HG03039 (cell line): ENCODE data around the gene ZGPAT.
"Not testable (repeated sequence)": the region's sequence is repeated elsewhere in the genome, so short reads cannot be mapped to it uniquely, and the experiment has no call there.

ENCODE experiments used
- ATAC-seq: cut with Tn5 transposase; IDR thresholded peaks from one replicate; pipeline ENCODE4 v1.9.1; 2021; ENCODE audit warnings: mild to moderate bottlenecking, moderate library complexity; ENCODE audit not compliant: unreplicated experiment

Gene ZGPAT, protein sequence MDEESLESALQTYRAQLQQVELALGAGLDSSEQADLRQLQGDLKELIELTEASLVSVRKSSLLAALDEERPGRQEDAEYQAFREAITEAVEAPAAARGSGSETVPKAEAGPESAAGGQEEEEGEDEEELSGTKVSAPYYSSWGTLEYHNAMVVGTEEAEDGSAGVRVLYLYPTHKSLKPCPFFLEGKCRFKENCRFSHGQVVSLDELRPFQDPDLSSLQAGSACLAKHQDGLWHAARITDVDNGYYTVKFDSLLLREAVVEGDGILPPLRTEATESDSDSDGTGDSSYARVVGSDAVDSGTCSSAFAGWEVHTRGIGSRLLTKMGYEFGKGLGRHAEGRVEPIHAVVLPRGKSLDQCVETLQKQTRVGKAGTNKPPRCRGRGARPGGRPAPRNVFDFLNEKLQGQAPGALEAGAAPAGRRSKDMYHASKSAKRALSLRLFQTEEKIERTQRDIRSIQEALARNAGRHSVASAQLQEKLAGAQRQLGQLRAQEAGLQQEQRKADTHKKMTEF

DNA sequence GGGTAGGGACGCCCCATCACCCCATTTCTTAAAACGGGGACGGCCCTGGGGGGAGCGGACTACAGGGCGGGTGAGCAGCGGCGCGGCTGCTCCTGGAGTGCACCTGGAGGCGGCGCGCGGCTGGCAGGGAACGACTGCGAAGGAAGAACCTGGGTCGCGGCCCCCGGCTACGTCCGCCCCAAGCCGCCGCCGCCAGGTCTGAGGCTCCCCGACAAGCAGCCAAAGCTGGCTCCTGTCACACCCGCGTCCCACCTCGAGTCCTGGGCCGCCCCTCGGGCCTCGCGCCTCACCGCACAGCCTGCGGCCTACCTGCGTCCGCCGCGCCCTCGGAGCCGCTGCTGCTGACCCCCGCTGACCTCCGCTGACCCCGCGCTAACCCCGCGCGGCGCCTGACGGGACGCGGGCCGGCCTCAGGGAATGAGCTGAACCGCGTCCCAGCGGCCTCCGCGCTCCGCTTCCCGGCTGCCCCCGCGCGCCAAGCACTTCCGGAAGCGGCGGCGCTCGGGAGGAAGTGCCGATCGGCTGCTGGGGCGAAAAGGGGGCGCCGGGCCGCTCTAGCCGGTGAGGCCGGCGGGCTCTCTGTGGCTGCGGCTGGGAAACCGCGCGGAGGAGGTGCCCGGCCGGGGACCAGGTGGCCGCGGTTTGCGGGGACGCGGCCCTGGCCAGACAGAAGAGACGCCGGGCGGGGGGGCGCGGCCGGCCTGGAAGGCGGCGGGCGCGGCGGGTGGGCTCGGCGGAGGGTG is at the start of gene ZGPAT, which contains the start of gene ARFRP1:
Gene ZGPAT, plus strand, starts transcription at position 482 of the 743 bp plus-strand sequence. CDS start 542 bp downstream, outside the sequence.
Gene ARFRP1, minus strand, starts transcription at position 419 of the 743 bp plus-strand sequence. CDS start 885 bp downstream, outside the sequence.
- peak; percentile 61 for ATAC-seq

DNA sequence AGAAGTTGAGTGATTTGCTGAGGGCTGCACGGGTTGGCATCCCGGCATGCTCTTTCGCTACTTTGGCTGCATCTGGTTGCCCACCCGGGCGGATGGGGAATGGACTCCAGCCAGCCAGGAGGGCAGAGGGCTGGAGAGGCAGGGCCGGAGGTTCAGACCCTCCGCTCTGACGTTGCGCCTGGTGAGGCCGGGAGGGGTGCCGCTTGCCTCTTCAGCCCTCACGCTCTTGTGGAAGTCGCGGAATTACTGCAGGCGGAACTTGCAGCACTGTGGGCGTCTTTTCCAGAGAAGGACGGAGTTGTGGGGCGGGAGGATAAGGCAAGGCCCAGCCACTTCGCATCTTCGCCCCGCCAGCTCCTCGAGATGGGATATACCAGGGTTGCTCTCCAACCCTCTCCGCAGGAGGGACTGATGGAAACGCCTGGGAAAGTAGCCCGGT is 49.1 kb upstream of the ZGPAT start:
- ATAC-seq = no peak

DNA sequence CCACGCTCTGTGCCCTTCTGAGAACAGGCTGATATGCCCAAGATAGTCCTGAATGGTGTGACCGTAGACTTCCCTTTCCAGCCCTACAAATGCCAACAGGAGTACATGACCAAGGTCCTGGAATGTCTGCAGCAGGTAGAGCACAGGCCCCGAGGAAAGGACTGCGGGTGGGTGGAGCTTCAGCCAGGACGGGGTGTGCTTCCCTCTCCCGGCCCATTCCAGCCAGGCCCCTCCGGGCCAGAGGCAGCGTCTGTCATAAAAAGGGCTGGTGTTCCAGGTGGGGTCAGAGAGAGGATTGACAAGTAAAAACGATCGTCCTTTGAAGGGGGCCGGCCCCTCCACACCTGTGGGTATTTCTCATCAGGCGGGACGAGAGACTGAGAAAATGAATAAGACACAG is 48.5 kb upstream of the ZGPAT start:
- no peak for ATAC-seq

DNA sequence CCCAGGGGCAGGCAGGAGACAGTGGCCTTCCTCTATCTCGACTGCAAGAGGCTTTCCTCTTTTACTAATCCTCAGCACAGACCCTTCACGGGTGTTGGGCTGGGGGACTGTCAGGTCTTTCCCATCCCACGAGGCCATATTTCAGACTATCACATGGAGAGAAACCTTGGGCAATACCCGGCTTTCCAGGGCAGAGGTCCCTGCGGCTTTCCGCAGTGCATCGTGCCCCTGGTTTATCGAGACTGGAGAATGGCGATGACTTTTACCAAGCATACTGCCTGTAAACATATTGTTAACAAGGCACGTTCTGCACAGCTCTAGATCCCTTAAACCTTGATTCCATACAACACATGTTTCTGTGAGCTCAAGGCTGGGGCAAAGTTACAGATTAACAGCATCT is 47.7 kb upstream of the ZGPAT start:
- ATAC-seq = not testable (repeated sequence)

DNA sequence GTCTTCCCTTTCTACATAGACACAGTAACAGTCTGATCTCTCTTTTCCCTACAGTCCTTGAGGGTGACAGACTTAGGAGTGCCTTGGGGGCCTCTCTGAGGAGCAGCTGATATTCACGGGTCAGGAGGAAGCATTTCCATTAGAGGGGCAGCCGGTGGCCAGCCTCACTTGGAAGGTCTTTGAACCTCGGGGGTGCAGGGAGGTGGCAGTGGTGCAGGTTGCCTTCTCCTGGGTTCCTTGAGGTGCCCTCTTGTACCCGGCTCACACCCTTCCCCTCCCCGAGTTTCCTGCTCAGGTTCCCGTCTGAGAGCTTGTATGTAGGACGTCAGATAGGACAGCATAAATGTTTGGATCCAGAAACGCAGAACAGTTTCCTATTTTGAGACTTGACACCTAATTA is 47.2 kb upstream of the ZGPAT start:
- ATAC-seq = no peak

DNA sequence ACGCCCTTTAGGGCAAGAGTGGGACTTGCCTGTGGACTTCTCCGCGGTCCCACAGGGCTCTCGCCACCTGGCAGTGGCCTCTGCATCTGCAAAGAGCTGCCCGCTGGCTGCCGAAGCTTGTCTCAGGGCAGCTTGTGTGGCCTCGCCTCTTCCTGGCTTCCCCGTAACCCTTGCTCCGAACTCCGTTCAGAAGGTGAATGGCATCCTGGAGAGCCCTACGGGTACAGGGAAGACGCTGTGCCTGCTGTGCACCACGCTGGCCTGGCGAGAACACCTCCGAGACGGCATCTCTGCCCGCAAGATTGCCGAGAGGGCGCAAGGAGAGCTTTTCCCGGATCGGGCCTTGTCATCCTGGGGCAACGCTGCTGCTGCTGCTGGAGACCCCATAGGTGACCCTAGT is 46.7 kb upstream of the ZGPAT start:
- ATAC-seq = no peak

DNA sequence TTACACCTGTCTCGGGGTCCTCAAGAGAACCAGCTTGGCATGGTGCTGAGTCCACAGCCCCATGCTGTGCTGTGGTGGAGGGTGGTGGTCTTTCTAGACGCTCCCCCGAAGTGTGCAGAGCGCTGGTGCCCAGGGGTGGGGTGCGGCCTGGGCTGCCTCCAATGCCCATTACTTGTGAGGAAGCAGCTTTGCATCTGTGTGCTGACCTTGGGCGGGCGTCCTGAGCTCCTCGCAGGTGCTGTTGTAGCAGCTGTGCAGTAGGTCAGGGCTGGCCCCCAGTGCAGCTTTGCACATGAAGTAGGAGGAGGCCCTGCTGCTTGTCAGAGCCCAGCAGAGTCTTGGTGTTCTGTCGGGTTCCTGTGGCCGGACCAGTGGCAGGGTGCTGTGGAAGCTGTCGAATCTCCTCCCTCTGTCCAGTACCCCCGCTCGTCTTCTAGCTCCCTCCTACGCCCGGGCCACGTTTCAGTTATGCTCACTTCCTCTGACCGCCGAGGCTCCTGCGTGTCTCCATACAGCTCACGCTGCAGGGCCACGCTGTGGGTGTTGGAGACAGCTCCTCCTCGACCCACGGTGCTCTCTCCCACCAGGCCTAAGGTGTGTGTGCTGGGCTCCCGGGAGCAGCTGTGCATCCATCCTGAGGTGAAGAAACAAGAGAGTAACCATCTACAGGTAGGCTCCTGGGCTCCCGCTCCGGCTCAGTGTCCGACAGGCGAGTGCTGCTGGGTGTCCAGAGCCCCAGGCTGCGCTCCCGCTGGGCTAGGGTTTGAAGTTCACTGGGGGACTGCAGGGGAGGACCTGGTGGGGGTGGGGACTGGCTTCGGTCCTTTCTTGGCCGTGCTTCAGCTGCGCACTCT is 45.7 kb upstream of the ZGPAT start:
- no peak for ATAC-seq

DNA sequence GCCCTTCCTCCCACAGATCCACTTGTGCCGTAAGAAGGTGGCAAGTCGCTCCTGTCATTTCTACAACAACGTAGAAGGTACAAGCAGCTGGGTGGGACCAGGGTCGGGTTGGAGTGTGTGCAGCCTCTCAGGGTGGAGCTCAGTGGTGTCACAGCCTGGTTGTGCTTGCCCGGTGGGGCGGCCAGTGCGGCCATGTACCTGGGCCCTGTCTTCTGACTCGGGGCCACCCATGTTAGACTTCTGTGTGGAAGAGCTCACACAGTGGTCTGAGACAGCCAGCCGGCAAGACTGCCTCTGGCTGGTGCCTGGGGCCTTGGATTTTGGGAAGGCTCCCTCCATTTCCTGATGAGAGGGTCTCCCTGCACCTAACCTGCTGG is 45.0 kb upstream of the ZGPAT start:
- no peak for ATAC-seq

DNA sequence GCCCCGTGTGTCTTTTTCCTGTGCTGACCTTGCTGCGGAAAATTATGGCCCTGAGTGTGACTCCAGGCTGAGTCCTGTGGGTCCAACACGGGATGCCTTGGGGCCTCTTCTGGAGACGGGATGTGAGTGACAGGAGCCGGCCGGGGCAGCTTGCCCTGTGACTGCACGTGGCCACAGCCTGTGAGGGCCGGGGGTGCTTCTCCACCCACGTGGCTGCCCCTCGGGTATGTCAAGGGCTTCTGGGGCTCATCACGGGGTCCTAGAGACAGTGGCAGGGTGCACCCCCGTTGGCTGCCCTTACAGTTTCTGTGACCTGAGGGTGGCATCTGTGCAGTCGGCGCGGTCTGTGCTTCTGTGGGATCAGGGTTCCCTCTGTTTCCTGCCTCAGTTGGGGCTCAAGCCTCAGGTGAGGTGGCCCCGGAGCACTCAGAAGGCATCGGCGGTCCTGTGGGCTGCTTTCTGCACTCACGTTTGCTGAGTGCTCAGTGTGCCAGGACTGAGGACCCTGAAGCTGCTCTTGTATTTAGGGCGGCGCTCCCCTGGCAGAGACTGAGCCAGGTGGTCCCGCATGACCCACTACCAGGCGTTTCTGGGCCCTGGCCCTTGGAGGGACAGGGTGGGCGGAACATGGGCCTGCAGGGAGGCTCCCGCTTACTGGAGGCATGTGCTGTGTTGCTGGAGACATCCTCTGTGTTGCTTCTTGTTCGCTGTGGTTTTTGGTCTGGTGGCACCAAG is 44.3 kb upstream of the ZGPAT start:
- no peak for ATAC-seq

DNA sequence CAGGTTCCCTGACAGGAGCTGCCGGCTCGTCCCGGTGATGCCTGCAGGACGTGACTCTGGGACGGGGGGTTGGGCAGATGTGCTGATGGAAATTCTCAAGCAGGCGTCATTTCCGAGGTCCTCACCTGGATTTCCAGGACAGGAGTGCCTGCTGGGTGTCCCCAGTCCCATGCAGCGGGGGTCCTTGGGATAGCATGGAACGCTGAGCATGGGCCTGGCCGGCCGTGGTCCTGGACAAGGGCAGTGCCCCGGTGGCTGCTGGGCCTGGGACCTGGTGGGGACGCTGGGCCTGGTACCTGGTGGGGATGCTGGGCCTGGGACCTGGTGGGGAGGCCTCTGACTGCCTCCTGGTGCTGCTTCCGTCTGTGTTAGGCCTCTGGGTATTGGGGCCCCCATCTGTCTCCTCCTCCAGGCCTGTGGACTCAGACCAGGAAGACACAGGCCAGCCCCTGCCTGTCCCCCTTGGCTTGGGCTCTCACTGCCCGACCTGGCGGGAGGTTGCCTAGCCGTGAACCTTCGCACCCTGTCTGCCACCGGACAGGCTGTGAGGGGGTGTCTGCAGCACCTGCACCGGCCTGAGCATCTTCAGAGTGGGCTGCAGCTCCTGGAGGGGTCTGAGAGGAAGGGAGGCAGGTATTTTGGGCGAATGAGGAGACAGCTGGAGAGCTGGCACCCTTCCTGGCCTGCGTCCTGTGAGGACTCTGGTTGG is 43.5 kb upstream of the ZGPAT start:
- no peak for ATAC-seq

DNA sequence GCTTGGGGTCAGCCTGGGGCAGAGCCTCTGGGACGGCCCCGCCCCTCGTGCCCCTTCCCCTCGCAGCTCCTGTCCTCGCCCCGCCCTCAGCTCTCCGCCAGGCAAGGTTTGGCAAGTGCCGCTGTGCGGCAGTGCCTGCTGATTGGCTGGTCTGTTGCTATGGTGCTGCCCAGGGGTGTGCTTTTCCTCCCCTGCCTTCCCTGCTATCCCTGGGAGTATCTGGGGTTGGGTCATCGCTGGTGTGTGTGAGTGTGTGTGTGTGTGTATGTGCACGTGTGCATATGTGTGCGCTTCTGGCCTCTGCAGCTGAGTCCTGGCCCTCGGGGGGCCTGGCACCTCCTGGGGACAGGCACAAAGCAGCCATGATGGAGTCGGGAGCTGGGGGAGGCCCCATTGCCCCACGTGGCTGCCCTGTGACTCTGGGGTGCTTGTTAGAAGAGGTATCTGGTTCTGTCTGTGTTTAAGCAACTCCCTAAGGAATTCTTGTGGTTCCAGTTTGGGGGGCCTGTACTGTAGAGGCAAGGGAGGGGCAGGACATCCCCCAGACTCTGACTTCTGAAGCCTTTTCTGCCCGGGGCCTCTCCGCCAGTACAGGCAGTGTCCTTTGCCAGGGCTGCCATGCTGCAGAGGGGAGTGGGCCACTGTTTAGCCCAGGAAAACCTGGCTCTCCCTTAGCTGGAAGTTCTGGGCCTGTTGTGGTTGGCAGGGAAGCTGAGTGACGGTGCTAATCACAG is 42.8 kb upstream of the ZGPAT start:
- ATAC-seq = no peak

DNA sequence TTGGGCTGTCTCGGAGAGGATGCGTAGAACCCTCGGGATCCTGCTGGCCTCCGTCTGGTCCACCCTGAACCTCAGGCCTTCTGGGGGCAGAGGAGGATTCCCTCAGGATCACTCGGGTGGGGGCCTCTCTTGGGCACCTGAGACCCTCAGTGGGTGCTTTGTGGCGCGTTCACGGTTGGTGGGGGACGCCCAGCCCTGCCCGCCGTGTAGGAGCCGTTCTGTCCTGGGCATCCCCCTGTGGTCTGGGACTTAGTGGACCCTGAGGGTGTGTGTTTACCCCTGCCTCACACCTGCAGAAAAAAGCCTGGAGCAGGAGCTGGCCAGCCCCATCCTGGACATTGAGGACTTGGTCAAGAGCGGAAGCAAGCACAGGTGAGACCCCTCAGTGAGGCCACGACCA is 42.1 kb upstream of the ZGPAT start:
- ATAC-seq = no peak

DNA sequence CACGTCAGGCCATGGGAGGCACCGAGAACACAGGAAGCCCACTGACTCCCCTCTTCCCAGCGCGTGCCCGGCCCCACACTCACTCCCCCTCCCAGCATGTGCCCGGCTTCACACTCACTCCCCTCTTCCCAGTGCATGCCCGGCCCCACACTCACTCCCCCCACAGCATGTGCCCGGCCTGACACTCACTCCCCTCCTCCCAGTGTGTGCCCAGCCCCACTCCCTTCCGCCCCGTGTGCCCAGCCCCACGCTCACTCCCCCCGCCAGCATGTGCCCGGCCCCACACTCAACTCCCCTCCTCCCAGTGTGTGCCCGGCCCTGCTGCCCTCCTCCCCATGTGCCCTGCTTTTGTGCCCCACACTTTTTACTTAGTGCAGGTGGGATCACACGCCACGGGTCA is 40.0 kb upstream of the ZGPAT start:
- no peak for ATAC-seq

DNA sequence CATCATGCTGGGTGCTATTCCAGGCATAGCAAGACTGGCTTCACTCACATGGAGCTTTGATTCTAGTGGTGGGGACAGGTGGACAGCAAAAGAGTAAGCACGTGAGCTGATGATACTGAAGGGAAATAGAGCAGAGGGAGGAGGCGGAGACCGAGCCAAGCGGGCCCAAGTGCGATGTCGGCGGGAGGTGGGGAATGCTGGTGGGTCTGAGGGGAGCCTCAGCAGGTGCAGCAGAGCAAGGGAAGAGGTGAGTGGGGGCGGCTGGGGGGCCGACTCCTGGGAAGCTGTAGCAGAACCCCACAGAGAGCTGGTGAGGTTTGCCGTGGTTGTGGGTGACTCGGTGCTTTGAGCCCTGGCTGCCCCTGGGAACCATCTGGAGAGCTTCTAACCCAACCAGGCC is 39.5 kb upstream of the ZGPAT start:
- no peak for ATAC-seq

DNA sequence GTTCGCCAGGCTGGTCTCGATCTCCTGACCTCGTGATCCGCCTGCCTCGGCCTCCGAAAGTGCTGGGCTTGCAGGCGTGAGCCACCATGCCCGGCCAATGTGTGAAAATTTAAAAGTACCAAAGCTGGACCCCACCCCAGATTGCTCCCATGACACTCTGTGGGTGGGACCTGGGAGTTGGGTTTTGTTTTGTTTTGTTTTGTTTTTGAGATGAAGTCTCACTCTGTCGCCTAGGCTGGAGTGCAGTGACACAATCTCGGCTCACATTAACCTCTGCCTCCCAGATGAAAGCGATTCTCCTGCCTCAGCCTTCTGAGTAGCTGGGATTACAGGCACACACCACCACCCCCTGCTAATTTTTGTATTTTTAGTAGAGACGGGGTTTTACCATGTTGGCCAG is 36.1 kb upstream of the ZGPAT start:
- not testable (repeated sequence) for ATAC-seq

DNA sequence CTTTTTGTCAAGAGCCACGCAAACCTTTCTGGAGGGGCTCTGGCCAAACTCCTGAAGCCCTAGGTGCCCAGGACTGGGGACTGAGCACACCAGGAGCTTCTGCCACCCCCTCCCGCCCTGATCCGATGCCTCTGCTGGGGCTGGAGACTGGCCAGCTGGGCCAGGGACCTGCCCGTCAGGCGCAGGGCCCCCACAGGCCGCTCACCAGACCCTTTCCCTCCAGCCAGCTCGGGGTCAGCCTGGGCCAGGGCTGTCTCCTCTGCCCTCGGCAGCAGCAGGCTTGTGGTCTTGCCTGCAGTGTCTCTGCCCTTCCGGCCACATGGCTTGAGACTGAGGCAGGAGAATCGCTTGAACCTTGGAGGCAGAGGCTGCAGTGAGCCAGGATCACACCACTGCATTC is 35.2 kb upstream of the ZGPAT start:
- no peak for ATAC-seq

DNA sequence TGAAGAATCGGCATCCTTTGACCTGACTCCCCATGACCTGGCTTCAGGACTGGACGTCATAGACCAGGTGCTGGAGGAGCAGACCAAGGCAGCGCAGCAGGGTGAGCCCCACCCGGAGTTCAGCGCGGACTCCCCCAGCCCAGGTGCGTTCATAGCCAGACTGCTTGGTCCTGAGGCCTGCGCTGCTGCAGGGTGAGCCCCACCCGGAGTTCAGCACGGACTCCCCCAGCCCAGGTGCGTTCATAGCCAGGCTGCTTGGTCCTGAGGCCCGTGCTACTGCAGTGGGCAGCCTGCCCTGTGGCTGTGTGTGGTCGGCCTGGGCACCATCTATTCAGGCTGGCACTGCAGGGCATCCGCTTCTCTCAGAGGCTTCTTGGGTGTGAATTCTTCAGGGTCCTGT is 33.9 kb upstream of the ZGPAT start:
- no peak for ATAC-seq

DNA sequence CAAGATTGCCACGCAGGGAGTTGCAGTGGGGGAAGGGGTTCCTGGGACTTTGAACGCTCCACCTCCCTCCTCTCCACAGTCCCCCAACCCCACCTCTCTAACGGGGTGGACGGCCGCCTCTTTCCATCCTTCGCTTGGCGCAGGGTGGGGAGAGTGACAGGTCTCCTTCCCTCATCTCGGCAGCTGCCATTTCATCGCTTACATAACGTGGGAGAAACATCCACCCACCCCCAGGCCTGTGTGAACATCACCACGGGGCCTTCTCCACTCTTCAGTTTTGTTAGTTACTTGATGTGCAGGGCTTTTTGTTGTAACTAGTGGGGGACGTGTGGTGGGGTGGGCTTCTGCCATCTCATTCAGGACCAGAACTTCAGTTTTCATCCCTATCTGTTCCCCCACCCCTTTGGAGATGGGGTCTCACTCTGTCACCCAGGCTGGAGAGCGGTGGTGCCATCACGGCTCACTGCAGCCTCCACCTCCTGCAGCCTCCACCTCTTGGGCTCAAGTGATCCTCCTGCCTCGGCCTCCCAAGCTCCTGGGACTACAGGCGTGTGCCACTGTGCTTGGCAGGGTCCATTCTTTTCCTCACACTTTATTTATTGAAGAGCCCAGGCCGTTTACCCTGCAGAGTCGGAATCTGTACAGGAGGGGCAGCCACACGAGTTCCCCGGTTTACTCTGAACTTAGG is 32.0 kb upstream of the ZGPAT start:
- ATAC-seq = no peak
